Cardiac muscle cell (in vitro differentiated cells and primary cell): Measurements from ENCODE around the gene RNF44. TPM values are rescaled to one million over a fixed set of nuclear protein-coding genes. Genes with fewer than 3 reads are reported as not detected.
A peak's percentile ranks its signal among the peaks of the same experiment; 100 is the strongest.

Experiments
- DNase-seq, 2 donors: peaks; one replicate each; pipeline versions ENCODE4 v3.0.0 to v3.0.0-alpha.2; 2010 to 2017; ENCODE audit warnings: low read depth in 1 of 2, low spot score in 1 of 2
- H3K27ac ChIP-seq: fragments of 200-600 bp; sonication (generic); 2 replicates; pipeline ENCODE4 v1.5.1; 2016
- H3K27me3 ChIP-seq: fragments of 200-600 bp; sonication (generic); 2 replicates; pipeline ENCODE4 v1.6.0; 2016; ENCODE audit warnings: control low read depth
- H3K36me3 ChIP-seq: fragments of 200-600 bp; sonication (generic); 2 replicates; pipeline ENCODE4 v1.5.1; 2016; ENCODE audit warnings: control low read depth
- H3K4me1 ChIP-seq: fragments of 200-600 bp; sonication (generic); 2 replicates; pipeline ENCODE4 v1.8.1; 2017; ENCODE audit warnings: low read depth, mild to moderate bottlenecking, mixed run types
- H3K4me3 ChIP-seq: fragments of 200-600 bp; sonication (generic); 2 replicates; pipeline ENCODE4 v1.5.1; 2016; ENCODE audit warnings: mild to moderate bottlenecking
- H3K9me3 ChIP-seq: fragments of 200-600 bp; sonication (generic); 2 replicates; pipeline ENCODE4 v1.5.1; 2017; ENCODE audit warnings: low read depth, mild to moderate bottlenecking, control low read depth
- CTCF ChIP-seq: IDR thresholded peaks from 2 replicates; pipeline ENCODE4 v1.5.1; 2012; ENCODE audit warnings: low read depth, mild to moderate bottlenecking, low read length
- polyA plus RNA-seq: library from polyadenylated mRNA; unstranded; fragments of >200 nt; fragmentation: Nextera tagmentation; extraction: Ambion mirVana; gene quantifications from 2 replicates; pipeline ENCODE4 v1.2.1, GENCODE V29; 2016
- total RNA-seq: library from RNA; depleted of rRNA; stranded (reverse); fragments of >200 nt; gene quantifications from 2 replicates; pipeline ENCODE4 v1.2.3, GENCODE V29; 2016

The RNF44 gene
- total RNA-seq = 45.5 and 77.6 TPM in 2 replicates
- polyA plus RNA-seq = 16.1 and 29.1 TPM in 2 replicates

GRCh38 chr5:176536902-176537553 is at the start of gene RNF44:
RNF44 (minus strand) TSS chr5:176537402; CDS start chr5:176532472, 4,930 bp downstream.
- Histone ChIP-seq H3K4me3 (peak within 1 kb of the TSS; percentile 86), H3K27ac (peak within 1 kb of the TSS; percentile 98), H3K9me3 (no peaks in the 10 kb centered on the region), H3K36me3 (peaks cover 2% of the 10 kb centered on the region), H3K4me1 (peaks cover 34% of the 10 kb centered on the region), H3K27me3 (no peaks in the 10 kb centered on the region)
- peak; percentile 97 to 99 for DNase-seq
- no peak for TF ChIP-seq CTCF

GRCh38 chr5:176583076-176583475 is 45.9 kb upstream of the RNF44 start:
- no peaks in the 10 kb centered on the region for H3K27me3 ChIP-seq
- no peak overlapping the region for H3K27ac ChIP-seq
- peaks cover 2% of the 10 kb centered on the region for H3K9me3 ChIP-seq
- H3K4me3 ChIP-seq = no peak overlapping the region
- TF ChIP-seq CTCF = no peak
- no peaks in the 10 kb centered on the region for H3K36me3 ChIP-seq
- DNase-seq = no peak
- no peaks in the 10 kb centered on the region for H3K4me1 ChIP-seq

GRCh38 chr5:176581361-176581760 is 44.2 kb upstream of the RNF44 start:
- Histone ChIP-seq H3K4me3 (no peak overlapping the region), H3K9me3 (peaks cover 2% of the 10 kb centered on the region), H3K27me3 (no peaks in the 10 kb centered on the region), H3K4me1 (no peaks in the 10 kb centered on the region), H3K36me3 (no peaks in the 10 kb centered on the region), H3K27ac (no peak overlapping the region)
- DNase-seq = no peak
- no peak for TF ChIP-seq CTCF

GRCh38 chr5:176579323-176579722 is 42.1 kb upstream of the RNF44 start:
- H3K9me3 ChIP-seq = no peaks in the 10 kb centered on the region

GRCh38 chr5:176578391-176578808 is 41.2 kb upstream of the RNF44 start:
- TF ChIP-seq CTCF = peak; percentile 50
- no peaks in the 10 kb centered on the region for H3K9me3 ChIP-seq
- H3K27ac ChIP-seq = no peak overlapping the region
- H3K4me3 ChIP-seq = no peak overlapping the region
- peak; percentile 36 to 53 for DNase-seq
- H3K27me3 ChIP-seq = no peaks in the 10 kb centered on the region
- H3K4me1 ChIP-seq = no peaks in the 10 kb centered on the region
- H3K36me3 ChIP-seq = no peaks in the 10 kb centered on the region

More at GRCh38 chr5:176579323-176579722, 42.1 kb upstream of the RNF44 start:
- TF ChIP-seq CTCF = no peak
- Histone ChIP-seq H3K27ac (no peak overlapping the region), H3K27me3 (no peaks in the 10 kb centered on the region), H3K4me3 (no peak overlapping the region), H3K4me1 (no peaks in the 10 kb centered on the region), H3K36me3 (no peaks in the 10 kb centered on the region)
- DNase-seq = no peak
